Measurements from ENCODE around the gene MEGF6.

Gene MEGF6

GRCh38 chr1:3464649-3465025 is 146.7 kb downstream of the MEGF6 start:
- no peak for TF ChIP-seq POLR2A (IDR thresholded peaks at IDR 0.05; ENCODE audit: low read depth, low read length)
- FAIRE-seq (no peak), DNase-seq (ENCODE audit: insufficient read length, low spot score) (no peak)

DNA sequence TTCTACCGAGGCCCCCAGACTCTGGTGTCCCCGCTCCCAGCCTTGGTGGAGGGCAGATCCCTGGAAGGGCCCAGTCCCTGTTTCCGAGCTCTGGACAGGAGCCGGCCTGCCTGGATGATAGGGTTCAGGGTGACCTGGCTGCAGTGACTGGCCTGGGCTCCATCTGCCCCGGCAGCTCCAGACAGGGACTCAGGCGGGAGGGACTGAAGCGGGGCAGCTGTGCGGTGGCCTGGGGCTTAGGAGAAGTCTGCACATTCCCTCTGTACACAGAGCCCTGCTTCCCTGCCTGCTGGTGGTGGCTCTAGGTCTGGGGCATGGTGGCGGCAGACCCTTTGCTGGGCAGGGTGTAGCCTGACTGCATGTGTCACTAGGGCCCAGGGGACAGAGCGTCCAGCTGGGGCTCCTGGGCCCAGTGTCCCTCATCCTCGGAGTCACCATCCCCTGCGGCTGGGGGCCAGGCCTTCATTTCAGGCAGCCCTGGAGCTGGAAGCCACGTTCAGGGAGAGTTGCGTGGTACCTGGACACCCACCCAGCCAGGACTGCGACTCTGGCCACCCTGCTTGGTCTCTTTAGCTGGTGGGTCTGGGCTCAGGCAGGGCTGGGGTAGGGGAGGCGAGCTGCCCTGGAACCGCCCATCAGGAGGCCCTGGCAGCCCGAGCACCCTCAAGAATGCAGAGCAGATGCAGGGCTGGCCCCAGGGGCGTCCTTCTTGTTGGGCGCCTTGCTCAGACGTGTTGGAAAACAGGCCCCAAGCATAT is 147.2 kb downstream of the MEGF6 start:
- no peak for TF ChIP-seq POLR2A (IDR thresholded peaks at IDR 0.05; ENCODE audit: low read depth, low read length)
- no peak for DNase-seq (ENCODE audit: insufficient read length, low spot score)

DNA sequence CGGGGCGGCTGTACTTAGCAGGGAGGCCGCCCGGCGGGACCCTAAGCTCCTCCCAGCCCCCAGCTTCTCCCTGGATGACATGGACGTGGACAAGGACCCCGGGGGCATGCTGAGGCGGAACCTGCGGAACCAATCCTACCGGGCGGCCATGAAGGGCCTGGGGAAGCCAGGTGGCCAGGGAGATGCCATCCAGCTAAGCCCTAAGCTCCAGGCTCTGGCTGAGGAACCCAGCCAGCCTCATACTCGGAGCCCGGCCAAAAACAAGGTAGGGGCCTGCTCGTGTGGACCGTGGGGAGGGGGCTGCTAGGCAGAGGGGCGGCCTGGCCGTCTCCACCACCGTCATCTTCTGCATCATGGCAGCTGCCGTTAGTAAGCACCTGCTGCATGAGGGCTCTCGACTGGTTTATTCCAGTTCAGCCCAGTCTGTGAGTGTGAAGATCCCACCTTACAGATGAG is 147.9 kb downstream of the MEGF6 start:
- FAIRE-seq = no peak
- TF ChIP-seq POLR2A (IDR thresholded peaks at IDR 0.05; ENCODE audit: low read depth, low read length) = no peak

More for the DNA sequence above, 147.2 kb downstream of the MEGF6 start:
- FAIRE-seq = no peak

GRCh38 chr1:3463013-3463385 is 148.3 kb downstream of the MEGF6 start:
- FAIRE-seq = no peak
- no peak for TF ChIP-seq POLR2A (IDR thresholded peaks at IDR 0.05; ENCODE audit: low read depth, low read length)
- DNase-seq (ENCODE audit: insufficient read length, low spot score) = no peak

More for the DNA sequence above, 147.9 kb downstream of the MEGF6 start:
- DNase-seq (ENCODE audit: insufficient read length, low spot score) = no peak

DNA sequence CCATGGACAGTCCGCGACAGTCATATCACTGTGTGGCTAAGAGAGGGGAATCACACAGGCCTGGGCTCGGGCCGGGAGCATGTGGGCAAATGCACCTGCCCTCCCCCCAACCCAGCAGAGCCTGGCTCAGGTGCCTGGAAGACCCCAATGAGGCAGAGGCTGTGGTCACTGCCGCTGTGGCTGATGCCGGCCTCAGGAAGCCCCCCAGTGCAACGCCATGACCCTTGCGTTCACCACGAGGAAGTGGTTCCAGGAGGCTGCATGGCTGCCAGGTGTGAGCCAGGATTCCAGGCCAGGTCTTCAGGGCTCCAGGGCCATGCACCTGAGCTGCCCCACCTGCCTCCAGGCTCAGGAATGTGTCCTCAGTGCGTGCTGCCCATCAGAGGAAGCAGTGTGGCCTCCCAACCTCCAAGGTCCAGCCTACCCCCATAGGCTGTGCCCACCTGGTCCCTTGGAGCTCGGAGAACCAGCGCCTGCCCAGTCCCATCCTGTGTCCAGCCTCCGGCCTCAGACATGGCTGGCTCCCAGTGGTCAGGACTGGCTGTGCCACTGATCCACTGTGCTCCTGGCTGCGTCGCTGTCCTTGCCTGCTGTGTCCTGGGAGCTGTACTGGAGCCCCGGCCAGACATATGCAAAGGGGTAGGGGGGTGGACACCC is 148.8 kb downstream of the MEGF6 start:
- DNase-seq (ENCODE audit: insufficient read length, low spot score) (no peak), FAIRE-seq (no peak)
- no peak for TF ChIP-seq POLR2A (IDR thresholded peaks at IDR 0.05; ENCODE audit: low read depth, low read length)

GRCh38 chr1:3461934-3462275 is 149.4 kb downstream of the MEGF6 start:
- FAIRE-seq (no peak), DNase-seq (ENCODE audit: insufficient read length, low spot score) (no peak)
- TF ChIP-seq POLR2A (IDR thresholded peaks at IDR 0.05; ENCODE audit: low read depth, low read length) = no peak

- TF ChIP-seq POLR2A (IDR thresholded peaks at IDR 0.05; ENCODE audit: low read depth, low read length) = no peak
- FAIRE-seq (no peak), DNase-seq (ENCODE audit: insufficient read length, low spot score) (no peak)
These were observed 149.9 kb downstream of the MEGF6 start for GRCh38 chr1:3461238-3461933.

DNA sequence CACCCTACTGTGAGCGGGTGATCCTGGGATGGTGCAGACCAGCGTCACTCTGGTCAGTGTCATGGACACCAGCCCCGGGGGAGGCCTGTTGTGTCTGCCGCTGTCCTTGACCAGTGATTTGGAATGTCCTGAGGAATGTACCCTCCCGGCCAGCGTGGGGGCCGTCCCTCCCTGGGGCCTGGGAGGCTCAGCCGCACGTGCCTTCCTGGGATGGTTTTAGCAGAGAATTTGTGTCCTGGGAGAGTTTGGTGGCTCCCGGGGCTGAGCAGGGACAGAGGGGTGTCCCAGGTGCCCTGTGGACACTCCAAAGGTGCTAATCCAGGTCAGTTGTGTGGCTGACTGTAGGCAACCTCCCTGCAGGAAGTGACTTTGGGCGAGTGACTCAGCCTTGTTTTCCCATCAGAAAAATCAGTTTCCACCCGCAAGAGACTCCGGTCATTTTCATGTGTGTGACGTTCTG is 150.6 kb downstream of the MEGF6 start:
- DNase-seq (ENCODE audit: insufficient read length, low spot score) = no peak
- FAIRE-seq = no peak
- TF ChIP-seq POLR2A (IDR thresholded peaks at IDR 0.05; ENCODE audit: low read depth, low read length) = no peak

DNA sequence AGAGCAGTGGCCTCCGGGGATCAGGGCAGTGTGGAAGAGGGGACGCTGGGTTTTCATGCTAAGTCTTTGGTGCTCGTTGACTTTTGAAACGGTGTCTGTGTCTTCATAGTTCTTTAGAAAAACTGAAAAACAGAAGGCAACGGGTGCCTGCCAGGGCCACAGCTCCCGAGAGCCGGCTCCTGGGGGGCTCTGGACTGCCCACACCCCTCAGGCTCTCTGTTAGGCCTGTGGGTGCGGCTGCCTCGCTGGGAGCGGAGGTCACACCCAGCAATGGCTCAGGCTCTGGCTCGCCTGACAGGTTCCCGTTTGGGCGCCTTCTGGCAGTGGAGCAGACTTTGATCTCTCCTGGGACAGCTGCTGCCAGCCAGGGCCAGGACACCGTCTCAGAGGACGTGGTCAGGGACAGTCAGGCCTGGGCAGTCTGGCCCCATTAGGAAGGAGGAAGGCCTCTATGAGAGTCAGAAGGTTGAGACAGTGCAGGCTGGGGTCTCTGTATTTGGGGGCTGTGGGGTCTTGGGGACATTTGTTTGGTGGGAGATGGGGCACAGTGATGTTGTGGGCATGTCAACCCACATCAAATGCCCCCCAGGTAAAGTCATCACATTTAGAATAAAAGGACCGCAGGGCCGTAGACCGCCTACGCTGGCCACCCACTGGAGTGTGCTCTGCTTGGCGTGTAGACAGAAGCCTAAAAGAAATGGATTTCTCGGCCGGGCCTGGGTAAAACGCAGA is 151.2 kb downstream of the MEGF6 start:
- FAIRE-seq = no peak
- TF ChIP-seq POLR2A (IDR thresholded peaks at IDR 0.05; ENCODE audit: low read depth, low read length) = no peak
- DNase-seq (ENCODE audit: insufficient read length, low spot score) = no peak

DNA sequence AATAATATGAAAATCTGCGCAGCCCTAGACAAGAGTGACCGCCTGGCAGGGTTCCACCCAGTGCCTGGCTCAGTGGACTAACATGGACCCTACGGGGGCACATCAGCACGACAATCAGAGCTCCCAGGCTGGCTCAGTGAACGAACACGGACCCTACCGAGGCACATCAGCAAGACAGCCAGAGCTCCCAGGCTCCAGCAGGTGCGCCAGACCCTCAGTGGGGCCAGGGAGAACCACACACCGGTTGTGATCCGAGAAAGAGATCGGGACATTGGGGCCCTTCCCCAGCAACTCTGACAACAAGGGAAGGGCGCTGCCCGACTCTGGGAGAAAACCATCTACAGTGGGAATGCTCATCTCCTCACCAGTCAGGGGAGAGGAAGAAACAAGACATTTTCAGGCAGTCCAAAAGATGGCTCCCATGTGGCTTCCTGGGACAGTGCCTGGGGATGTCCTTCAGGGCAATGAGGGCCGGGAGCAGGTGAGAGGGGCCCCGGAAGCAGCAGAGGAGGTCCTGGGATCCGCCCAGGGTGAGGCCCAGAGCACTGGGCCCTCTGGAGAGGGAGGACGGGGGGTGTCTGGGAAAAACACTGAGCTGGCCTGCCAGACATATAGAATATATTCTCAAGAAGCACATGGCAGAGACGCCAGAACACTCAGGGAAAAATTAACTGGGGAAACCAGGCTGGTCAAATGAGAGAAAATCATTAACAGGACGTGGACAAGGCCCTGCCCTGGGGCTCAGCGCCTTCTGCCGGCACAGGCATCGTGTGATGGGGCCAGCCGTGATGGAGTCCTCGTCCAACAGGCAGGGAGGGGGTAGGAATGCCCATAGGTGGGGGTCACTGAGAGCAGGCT is 152.0 kb downstream of the MEGF6 start:
- TF ChIP-seq POLR2A (IDR thresholded peaks at IDR 0.05; ENCODE audit: low read depth, low read length) = no peak
- no peak for DNase-seq (ENCODE audit: insufficient read length, low spot score)
- FAIRE-seq = no peak

DNA sequence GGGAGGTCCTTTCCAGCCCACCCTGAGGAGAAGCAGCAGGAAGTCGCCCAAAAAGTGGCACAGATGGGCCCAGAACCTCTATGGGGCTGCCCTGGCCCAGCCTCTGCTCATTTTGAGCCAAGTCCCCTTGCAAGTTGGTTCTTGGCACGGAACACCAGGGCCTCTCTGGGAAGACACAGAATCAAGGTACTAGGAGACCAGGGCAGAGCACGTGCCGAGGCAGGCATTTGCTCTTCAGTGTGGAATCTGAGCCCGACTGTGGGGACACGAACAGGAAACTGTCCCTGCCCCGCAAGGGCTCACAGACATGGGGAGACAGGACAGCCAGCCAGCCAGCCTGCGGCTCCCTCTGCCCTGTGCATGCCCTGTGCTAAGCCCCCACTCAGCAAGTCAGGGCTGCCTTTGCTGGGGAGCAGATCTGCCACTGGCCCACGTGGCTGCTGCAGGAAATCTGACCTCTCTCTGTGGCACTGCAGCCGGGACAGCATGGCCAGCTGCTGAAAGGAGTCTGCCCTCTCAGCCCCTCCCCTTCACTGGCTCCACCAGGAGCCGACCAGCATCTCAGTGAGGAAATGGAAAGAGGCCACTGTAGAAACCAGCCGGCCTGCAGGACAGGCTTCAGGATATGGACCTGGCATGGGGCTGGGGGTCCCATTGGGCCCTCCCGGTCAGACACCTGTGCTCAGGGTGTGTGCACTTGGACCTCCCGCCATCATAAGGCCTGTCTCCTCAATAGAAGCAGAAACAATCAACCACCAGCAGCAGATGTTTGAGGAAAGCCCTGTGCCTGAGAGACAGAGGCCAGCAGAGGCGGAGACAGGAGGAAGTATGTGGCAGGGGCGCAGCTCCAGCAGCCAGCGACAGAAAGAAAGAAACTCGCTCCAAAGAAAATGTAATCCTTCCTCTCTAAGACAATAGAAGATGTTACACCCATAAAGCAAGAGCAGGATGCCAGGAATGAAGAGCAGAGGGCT is 153.1 kb downstream of the MEGF6 start:
- DNase-seq (ENCODE audit: insufficient read length, low spot score) = no peak
- TF ChIP-seq POLR2A (IDR thresholded peaks at IDR 0.05; ENCODE audit: low read depth, low read length) = no peak
- FAIRE-seq = no peak

Measured in H54 (cell line).